OCI-LY1 (cell line): ENCODE results near the gene TUBB1.
A peak's percentile ranks its signal among the peaks of the same experiment; 100 is the strongest.

Source experiments
- H2AFZ ChIP-seq: fragments of 200-600 bp; sonication (generic), shearing (Covaris generic); 2 replicates; pipeline ENCODE4 v1.6.0; 2014; ENCODE audit warnings: antibody characterized with exemption, mild to moderate bottlenecking, low read length
- H3F3A ChIP-seq: fragments of 200-600 bp; sonication (generic), shearing (Covaris generic); 2 replicates; pipeline ENCODE4 v1.6.0; 2014; ENCODE audit warnings: mild to moderate bottlenecking, antibody characterized with exemption, low read length, moderate library complexity; ENCODE audit not compliant: insufficient read depth
- H3K27ac ChIP-seq: fragments of 200-600 bp; sonication (generic); 2 replicates; pipeline ENCODE4 v1.5.1; 2014; ENCODE audit warnings: low read length, mixed run types, mild to moderate bottlenecking, low read depth; ENCODE audit not compliant: poor library complexity, severe bottlenecking
- H3K27me3 ChIP-seq: fragments of 200-600 bp; sonication (generic); 2 replicates; pipeline ENCODE4 v1.6.0; 2014; ENCODE audit warnings: antibody characterized with exemption, mild to moderate bottlenecking, low read length, moderate library complexity; ENCODE audit not compliant: insufficient read depth
- H3K36me3 ChIP-seq: fragments of 200-600 bp; sonication (generic); 2 replicates; pipeline ENCODE4 v1.6.1; 2014; ENCODE audit warnings: mild to moderate bottlenecking, antibody characterized with exemption, low read length, moderate library complexity, mixed read lengths; ENCODE audit not compliant: insufficient read depth
- H3K4me1 ChIP-seq: fragments of 200-600 bp; sonication (generic); 2 replicates; pipeline ENCODE4 v1.5.1; 2014; ENCODE audit warnings: mild to moderate bottlenecking, low read length, moderate library complexity; ENCODE audit not compliant: insufficient read depth, severe bottlenecking
- H3K4me2 ChIP-seq: fragments of 200-600 bp; sonication (generic), shearing (Covaris generic); 2 replicates; pipeline ENCODE4 v1.6.1; 2014; ENCODE audit warnings: low read length
- H3K4me3 ChIP-seq: fragments of 200-600 bp; sonication (generic); 2 replicates; pipeline ENCODE4 v1.5.1; 2014; ENCODE audit warnings: low read length, low read depth, mild to moderate bottlenecking, mixed read lengths; ENCODE audit not compliant: poor library complexity, severe bottlenecking
- H3K79me2 ChIP-seq: fragments of 200-600 bp; shearing (Covaris generic); 2 replicates; pipeline ENCODE4 v1.6.1; 2016; ENCODE audit warnings: mixed run types, low read length, mixed read lengths; ENCODE audit not compliant: insufficient read depth
- H3K9ac ChIP-seq: fragments of 200-600 bp; sonication (generic), shearing (Covaris generic); 2 replicates; pipeline ENCODE4 v1.6.1; 2014; ENCODE audit warnings: mild to moderate bottlenecking, low read length, mixed read lengths
- H3K9me2 ChIP-seq: fragments of 200-600 bp; sonication (generic), shearing (Covaris generic); 2 replicates; pipeline ENCODE4 v1.6.1; 2014; ENCODE audit warnings: low read depth, mild to moderate bottlenecking, low read length, mixed read lengths
- H3K9me3 ChIP-seq: fragments of 200-600 bp; shearing (Covaris generic); 2 replicates; pipeline ENCODE4 v1.6.1; 2014; ENCODE audit warnings: low read length, mixed read lengths
- H4K20me1 ChIP-seq: fragments of 200-600 bp; sonication (generic), shearing (Covaris generic); 2 replicates; pipeline ENCODE4 v1.6.0; 2016; ENCODE audit warnings: mild to moderate bottlenecking, low read length; ENCODE audit not compliant: insufficient read depth
- EZH2 ChIP-seq: fragments of 200-600 bp; sonication (generic), shearing (Covaris generic); IDR thresholded peaks from 2 replicates; pipeline ENCODE4 v1.8.0; 2017; ENCODE audit warnings: borderline replicate concordance, mixed run types, mild to moderate bottlenecking, antibody characterized with exemption, low read length, moderate library complexity, mixed read lengths
- TF ChIP-seq, protein P1 (sequence below): fragments of 200-600 bp; sonication (generic), shearing (Covaris generic); IDR thresholded peaks from 2 replicates; pipeline ENCODE4 v1.5.1; 2017; ENCODE audit warnings: mild to moderate bottlenecking, antibody characterized with exemption, low read length, moderate library complexity, mixed read lengths

The TUBB1 gene

DNA sequence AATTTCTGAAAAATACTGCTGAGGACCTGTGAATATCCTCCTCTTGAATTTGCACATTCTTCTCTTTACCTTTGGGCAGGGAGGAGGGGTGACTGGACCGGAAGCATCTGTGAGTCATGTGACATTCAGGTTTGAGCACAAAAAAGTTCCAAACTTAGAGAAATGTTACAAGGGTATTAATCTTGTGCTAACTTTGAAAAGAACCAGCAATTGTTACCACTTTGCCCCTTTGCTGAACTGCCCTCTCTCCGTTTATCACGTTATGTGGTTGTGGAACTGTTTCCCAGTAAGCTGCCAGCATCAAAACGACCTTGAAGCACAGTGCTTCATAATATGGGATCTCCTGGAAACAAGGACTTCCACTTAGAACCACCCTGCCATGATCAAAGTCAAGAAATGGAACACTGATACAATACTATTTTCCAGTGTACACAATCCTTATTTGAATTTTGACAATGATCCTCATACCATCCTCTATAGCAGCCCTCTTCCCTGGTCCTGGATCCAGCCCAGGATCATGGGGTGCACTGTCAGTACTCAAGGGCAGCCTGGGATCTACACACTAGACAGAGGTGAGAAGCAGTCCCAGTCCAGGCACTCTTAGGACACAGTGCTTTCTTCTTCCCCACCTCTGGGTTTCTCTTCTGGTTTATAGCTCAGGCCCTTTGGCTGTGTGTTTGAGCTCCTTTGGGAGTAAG, 2.3 kb upstream of the TUBB1 start:
- Histone ChIP-seq H3F3A (no peaks in the 10 kb centered on the region), H3K36me3 (no peaks in the 10 kb centered on the region), H3K9me2 (no peaks in the 10 kb centered on the region), H3K4me1 (peaks cover 27% of the 10 kb centered on the region), H3K9ac (peak overlapping the region; percentile 32), H3K27me3 (no peaks in the 10 kb centered on the region), H3K4me2 (peak overlapping the region; percentile 42; the same call in 1 of the 2 replicates), H3K79me2 (no peaks in the 10 kb centered on the region), H3K9me3 (no peaks in the 10 kb centered on the region), H3K27ac (peak overlapping the region; percentile 76), H2AFZ (no peak overlapping the region), H4K20me1 (no peaks in the 10 kb centered on the region), H3K4me3 (no peak overlapping the region)
- TF ChIP-seq, protein P1, sequence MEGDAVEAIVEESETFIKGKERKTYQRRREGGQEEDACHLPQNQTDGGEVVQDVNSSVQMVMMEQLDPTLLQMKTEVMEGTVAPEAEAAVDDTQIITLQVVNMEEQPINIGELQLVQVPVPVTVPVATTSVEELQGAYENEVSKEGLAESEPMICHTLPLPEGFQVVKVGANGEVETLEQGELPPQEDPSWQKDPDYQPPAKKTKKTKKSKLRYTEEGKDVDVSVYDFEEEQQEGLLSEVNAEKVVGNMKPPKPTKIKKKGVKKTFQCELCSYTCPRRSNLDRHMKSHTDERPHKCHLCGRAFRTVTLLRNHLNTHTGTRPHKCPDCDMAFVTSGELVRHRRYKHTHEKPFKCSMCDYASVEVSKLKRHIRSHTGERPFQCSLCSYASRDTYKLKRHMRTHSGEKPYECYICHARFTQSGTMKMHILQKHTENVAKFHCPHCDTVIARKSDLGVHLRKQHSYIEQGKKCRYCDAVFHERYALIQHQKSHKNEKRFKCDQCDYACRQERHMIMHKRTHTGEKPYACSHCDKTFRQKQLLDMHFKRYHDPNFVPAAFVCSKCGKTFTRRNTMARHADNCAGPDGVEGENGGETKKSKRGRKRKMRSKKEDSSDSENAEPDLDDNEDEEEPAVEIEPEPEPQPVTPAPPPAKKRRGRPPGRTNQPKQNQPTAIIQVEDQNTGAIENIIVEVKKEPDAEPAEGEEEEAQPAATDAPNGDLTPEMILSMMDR: no peak
- TF ChIP-seq EZH2: no peak

DNA sequence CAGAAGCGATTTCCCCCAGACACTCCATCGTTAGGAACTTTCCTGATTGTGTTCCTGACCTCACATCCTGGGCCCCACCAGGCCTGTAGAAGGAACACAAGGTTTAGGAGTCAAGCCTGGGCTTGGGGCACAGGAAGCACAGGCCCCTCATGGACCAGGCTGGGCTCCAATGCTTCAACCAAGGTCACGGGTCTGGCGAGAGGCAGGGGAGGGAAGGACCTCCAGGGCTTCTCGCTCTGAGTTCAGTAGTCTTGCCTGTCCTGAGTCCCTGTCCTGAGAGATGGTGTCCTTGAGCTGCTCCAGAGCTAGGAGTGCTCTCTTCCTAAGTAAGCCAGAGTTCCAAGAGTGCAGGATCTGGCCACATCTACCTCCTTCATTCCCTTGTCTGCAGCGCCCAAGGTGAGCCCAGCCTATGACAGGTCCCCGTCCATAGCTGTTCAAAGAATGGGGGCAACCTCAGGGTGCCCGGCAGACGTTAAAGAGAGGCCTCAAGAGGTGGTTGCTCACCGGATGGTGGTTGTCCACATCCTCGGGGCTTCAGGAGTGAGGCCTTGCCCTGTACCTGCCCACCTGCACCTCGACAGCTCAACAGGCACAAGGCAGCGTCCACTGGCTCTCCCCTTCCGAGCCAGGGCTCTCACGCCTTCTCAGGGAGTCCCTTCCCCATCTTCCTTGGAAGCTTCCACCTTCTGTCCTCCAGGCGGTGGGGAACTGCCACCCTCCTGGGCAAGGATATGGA, 1.6 kb upstream of the TUBB1 start:
- H3F3A ChIP-seq: no peaks in the 10 kb centered on the region
- H3K9me2 ChIP-seq: no peaks in the 10 kb centered on the region
- H4K20me1 ChIP-seq: no peaks in the 10 kb centered on the region
- peaks cover 6% of the 10 kb centered on the region for H3K36me3 ChIP-seq
- H3K27me3 ChIP-seq: no peaks in the 10 kb centered on the region
- H3K9me3 ChIP-seq: no peaks in the 10 kb centered on the region
- H2AFZ ChIP-seq: no peak overlapping the region
- H3K4me3 ChIP-seq: no peak overlapping the region
- peak overlapping the region; percentile 76 for H3K27ac ChIP-seq
- H3K79me2 ChIP-seq: no peaks in the 10 kb centered on the region
- TF ChIP-seq, protein P1: no peak
- TF ChIP-seq EZH2: no peak
- peak overlapping the region; percentile 8; the same call in 1 of the 2 replicates for H3K9ac ChIP-seq
- H3K4me1 ChIP-seq: peaks cover 27% of the 10 kb centered on the region
- H3K4me2 ChIP-seq: 0 out of 2 replicates have a peak overlapping the region, but pooled peaks have one; percentile 42

DNA sequence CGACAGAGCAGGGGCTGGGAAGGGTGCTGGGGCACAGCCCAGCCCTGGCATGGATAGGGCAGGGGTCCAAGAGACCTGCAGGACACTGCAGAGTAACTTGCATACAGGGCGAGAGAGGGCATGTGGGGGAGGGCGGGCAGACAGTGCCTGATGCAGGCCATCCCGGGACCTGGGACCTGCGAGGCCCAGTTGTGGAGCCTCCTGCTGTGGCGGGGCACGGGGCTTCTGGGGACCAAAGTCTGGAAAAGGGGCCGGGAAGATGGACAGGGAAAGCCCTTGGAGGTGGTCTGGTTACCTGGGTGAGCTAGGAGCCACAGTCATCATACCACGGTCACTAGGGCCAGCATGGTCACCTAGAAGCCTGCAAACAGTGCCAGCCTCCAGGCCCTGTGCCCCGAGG, 412 bp upstream of the TUBB1 start:
- no peaks in the 10 kb centered on the region for H3K9me2 ChIP-seq
- H3K79me2 ChIP-seq: no peaks in the 10 kb centered on the region
- no peak overlapping the region for H3K4me3 ChIP-seq
- no peak overlapping the region for H3K4me2 ChIP-seq
- H3K36me3 ChIP-seq: peaks cover 18% of the 10 kb centered on the region
- no peaks in the 10 kb centered on the region for H4K20me1 ChIP-seq
- no peaks in the 10 kb centered on the region for H3F3A ChIP-seq
- no peak overlapping the region for H3K9ac ChIP-seq
- TF ChIP-seq, protein P1: no peak
- TF ChIP-seq EZH2: no peak
- peaks cover 27% of the 10 kb centered on the region for H3K4me1 ChIP-seq
- H3K27ac ChIP-seq: no peak overlapping the region
- H2AFZ ChIP-seq: no peak overlapping the region
- no peaks in the 10 kb centered on the region for H3K9me3 ChIP-seq
- no peaks in the 10 kb centered on the region for H3K27me3 ChIP-seq
